NCI-H2196 treated with DMSO at 0.1 percent for 48 hours (cell line): ENCODE measurements around the gene VPS13D.

ENCODE experiments used
- DNase-seq: peaks from one replicate; lab custom pipeline; 2025; ENCODE audit not compliant: unreplicated experiment; lab: John Stamatoyannopoulos, UW

Gene VPS13D

DNA sequence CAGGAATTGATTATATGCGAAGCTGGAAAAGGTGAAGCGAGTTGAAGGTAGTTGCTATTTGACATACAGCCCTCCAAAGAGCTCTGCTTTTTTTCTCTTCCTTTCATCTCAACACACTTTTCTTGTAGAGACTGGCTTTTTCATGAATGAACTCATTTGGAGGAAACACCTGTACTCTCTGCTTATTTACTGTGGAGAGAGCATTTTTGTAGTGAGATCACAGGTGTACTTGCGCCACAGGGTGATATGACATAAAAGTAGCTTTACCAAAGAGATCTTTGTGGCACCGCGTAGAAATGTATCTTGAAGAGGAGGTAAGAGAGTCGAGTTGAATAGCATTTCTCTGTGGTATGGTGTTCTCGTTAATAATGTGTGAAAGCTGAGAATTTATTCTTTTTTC, 187.6 kb downstream of the VPS13D start:
- no peak for DNase-seq

- no peak for DNase-seq
Observed at GRCh38 chr1:12420171-12420570, 190.3 kb downstream of the VPS13D start.

- no peak for DNase-seq
Observed at GRCh38 chr1:12422488-12422887, 192.7 kb downstream of the VPS13D start.

DNA sequence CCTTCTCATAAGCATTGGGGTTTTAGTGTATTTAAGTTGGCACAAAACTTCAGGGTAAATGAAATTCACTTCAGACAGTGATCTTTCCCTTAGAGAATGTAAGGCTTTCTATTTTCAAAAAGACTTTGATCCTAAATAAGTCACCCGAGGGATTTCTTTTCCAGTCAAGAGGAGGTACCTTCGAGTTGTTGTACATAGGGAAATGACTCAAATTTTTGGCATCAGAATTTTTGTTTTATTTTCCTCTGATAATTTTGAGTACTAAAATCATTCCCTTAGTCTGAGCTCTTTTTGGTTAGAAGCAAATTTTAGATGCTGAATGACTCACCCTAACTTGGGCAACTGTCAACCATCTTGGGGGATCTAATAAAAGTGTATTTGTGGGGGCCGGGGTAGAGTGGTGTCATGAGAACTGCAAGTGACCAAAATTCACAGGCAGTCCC, 194.3 kb downstream of the VPS13D start:
- no peak for DNase-seq

DNA sequence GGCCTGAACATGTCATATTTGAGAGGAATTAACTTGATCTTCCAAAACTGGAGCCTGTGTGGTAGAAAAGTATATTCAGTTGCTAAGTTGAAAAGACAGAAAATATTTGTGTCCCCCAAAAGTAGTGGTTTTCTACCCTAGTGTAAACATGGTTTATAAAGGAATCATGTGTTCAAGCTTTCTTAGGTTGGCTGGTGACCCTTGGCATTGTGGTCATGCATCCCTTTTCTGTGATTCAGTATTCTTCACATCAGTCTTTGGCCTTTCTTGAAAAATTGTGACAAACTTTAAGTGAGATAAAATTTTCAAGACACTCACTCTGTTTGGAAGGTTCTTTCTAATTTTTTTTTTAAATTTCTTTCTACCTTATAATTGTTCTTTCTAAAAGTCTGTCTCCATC, 195.0 kb downstream of the VPS13D start:
- DNase-seq, result no peak

- DNase-seq, result no peak
Observed at GRCh38 chr1:12426030-12426429, 196.2 kb downstream of the VPS13D start.

DNA sequence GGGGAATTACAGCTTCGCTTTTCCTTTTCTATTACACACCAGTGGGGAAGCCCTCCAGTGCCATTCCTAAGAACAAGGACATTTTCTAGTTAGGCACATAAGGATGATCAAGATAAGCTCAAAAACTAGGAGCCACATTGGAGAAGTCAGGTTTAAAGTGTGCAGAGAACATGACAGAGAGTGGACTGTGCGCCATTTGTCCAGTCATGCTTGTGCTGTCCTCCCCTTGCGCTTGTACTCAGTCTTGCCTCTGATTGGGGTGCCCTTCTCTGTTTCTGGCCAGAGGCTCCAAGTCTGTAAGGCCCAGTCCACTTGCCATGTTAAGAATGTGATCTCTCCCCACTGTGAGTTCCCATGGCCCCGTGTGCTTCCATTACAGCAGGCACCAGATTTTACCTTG, 198.5 kb downstream of the VPS13D start:
- no peak for DNase-seq

DNA sequence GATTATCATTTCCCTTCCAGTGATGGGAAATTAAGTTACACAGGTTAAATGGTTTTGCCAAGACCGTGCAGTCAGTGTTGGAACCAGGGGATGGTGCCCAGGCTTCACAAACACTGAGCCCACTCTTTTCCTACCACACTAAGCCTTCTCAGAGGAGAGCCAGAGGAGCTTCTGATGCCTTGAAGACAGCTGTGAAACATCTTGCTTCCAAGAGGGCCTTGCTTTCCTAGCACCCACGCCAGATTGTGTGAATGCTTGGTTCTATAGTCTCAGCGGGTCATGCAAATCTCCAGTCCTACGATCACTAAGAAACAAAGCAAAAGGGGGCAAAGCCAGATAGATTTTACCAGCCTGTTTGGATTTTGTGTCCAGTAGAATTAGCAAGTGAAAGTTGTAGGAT, 200.7 kb downstream of the VPS13D start:
- no peak for DNase-seq

- DNase-seq, result no peak
Observed at GRCh38 chr1:12432897-12433296, 203.1 kb downstream of the VPS13D start.

DNA sequence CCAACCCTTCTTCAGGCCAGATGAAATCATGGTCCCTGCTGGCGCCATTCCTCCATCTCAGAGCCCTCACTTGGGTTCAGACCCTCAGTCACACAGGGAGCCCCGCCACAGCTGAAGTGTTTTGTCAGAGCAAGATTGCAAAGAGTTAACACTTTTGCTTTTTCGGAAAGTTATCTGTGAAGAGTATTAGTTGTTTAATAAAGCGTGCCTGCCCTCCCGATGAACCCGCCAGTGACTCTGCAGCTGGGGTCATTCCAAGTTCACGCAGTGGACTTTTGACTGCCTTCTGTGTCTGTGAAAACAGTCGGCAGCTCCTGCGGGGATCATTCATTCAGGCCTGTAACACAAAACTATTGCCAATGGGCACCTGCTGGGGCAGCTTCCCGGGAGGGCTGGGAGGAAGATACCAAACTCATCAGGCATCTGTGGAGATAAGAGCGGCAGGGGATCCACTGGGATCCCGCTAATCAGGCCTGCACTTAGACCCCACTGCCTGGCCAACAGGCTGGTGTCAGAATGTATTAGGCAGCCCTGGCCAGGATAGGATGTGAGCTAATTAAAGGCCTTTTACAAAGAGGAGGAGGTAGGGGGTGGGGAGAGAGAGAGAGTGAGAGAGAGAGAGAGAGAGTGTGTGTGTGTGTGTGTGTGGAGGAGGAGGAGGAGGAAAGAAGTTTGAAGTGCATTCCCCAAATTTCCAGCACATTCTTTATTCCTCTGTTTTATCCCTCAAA, 203.7 kb downstream of the VPS13D start:
- DNase-seq, result no peak

GRCh38 chr1:12434174-12434573, 204.3 kb downstream of the VPS13D start:
- no peak for DNase-seq

GRCh38 chr1:12434686-12435085, 204.9 kb downstream of the VPS13D start:
- no peak for DNase-seq

DNA sequence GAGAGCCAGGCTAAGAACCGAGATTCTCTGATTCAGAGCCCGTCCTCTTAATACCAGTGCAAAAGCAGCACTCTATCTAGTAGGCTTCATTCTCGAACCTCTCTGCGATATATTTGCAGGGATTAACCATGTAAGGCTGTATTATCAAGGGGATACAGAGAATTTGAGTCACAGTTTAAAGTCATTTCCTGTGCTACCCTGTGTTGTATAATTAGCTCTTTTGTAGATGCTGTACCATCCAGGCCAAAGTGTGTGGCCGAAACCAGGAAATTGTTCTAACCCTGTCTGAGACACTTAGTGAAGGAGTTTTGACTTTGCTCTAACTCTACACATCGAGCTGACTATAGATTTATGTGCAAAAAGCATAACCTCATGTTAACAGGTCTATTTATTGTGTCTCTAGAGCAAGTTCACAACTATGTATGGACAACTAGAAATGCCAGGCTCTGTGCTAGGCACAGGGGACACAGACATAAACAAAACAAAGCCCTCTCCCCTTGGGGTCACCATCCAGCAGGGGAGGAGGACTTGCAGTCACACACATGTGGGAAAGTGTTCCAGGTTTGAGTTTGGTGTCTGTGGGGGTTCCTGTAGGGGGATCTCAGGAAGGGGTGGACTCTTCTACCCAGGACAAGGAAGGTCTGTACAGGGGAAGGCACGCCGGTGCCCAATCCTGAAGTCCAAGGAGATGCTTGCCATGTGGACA, 206.0 kb downstream of the VPS13D start:
- DNase-seq, result no peak

GRCh38 chr1:12436345-12436658, 206.5 kb downstream of the VPS13D start:
- DNase-seq, result no peak

DNA sequence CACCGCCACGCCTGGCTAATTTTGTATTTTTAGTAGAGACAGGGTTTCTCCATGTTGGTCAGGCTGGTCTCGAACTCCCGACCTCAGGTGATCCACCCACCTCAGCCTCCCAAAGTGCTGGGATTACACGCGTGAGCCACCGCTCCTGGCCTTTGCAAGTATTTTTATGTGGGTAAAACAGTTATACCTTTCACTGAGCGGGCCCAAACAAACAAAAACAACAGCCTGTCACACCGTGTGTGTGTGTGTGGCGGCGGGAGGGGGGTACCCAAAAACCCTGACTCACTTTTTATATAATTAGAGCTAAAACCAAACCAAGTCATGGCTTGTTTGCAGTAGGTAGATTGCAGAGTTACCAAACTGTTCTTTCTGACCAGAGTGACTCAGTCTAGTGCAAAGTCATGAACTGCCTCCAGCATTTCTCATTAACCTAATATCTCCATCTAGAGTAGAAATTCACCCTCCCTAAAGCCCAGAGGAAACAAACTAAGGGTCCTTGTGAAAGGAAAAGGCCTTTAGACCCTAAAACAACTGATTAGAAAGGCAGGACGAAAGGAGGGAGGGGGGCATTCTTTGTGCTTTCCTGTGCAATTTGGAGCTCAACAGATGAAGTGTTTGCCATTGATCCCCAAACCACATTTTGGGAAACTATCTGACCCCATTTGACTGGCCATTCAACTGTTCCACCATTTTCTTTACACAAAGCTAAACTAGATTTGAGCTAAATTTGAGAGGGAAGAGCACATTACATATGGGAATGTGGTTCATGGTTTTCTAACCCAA, 207.2 kb downstream of the VPS13D start:
- DNase-seq, result no peak

- DNase-seq, result no peak
Observed at GRCh38 chr1:12437629-12438028, 207.8 kb downstream of the VPS13D start.

- no peak for DNase-seq
Observed at GRCh38 chr1:12438349-12438924, 208.6 kb downstream of the VPS13D start.

DNA sequence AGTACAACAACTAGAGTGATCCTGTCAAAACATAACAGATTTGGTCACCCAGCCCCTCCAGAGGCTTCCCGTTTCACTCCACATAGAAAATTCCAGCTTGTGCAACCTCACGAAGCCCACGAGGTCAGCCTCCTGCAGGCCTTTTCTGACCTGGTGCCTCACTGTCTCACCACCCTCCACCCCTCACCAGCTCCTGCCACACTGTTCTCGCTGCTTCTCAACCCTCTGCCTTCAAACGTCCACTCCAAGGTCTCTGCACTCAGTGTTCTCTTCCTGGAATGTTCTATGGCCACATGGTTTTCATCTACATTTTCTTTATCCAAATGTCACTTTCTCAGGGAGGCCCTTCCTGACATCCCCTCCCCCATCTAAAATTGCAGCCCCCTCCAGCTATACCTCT, 209.2 kb downstream of the VPS13D start:
- no peak for DNase-seq

DNA sequence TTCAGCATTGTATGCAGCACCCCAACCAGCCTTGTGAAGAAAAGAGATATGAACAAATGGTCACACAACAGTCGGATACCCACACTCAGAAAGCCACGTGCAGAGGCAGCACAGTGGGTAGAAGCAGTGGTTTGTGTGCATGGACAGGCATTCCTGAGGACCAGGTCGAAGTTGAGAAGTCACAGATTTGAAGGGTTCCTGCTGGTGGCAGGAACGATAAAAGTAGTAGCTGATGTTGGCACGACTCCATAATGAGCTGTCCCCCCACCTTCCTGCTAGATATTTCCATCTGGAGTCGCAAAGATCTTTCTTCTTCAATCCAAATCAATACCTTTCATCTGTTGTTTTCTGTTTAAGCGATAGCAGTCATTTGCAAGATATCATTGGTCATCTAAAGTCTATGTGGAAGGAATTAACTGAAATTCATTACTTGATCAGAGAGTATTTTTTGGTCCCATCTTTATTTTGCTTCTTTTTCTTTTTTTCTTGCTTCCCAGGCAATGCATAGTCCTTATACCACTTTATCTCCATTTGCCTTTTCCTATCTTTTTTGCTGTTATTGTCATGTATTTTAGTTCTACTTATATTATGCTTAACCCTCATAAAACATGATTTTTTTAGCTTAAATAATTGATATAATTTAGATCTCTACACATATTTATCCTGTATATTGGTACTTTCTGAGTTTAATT, 211.7 kb downstream of the VPS13D start:
- no peak for DNase-seq

DNA sequence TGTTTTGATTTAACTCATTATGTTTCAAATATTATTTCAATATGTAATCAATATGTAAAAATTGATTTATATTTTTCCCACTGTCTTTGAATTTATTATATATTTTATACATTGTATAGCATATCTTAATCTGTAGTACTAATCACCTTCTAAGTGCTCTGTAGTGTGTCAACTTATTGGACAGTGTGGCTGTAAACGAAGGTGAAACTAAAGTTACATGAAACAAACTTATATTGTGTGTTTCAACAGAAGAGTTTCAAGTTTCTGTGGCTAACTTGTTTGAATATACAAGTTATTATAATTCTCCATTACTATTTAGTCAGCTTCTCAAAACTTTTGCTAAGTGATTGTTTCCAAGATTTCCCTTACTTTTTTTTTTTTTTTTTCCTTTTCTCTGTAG, 212.4 kb downstream of the VPS13D start:
- DNase-seq, result no peak

DNA sequence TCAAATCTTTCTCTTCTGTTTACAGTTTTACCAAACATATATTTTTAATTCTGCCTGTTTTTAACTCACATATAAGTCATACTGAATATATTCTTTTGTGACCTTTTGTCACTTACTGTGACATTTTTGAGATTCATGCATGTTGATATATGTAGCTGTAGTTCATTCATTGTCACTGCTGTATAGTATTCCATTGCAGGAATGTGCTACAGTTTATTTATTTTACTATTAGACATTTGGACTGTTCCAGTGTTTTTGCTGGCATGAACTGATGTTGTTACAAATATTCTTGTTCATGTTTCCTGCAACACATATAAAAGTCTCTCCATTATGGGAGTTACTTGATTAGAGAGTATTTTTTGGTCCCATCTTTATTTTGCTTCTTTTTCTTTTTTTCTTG, 213.3 kb downstream of the VPS13D start:
- DNase-seq, result no peak
